ENCODE measurements around the gene RNF212B. TPM values are rescaled to one million over a fixed set of nuclear protein-coding genes. Genes with fewer than 3 reads are reported as not detected.

The RNF212B gene
- total and polyA plus RNA-seq, 2 of the 13 experiments (the other 11 are each of a cell fraction or from before 2014, with no cell fraction given), result 0.05 TPM; not detected in 1

GRCh38 chr14:23286020-23286901 lies 48.5 kb downstream of the RNF212B start, which contains the start of gene HOMEZ (continued):
- TF ChIP-seq ATF2 (CRISPR knock-in tag; IDR thresholded peaks at IDR 0.05), result peak; percentile 35
- TF ChIP-seq, protein P1, sequence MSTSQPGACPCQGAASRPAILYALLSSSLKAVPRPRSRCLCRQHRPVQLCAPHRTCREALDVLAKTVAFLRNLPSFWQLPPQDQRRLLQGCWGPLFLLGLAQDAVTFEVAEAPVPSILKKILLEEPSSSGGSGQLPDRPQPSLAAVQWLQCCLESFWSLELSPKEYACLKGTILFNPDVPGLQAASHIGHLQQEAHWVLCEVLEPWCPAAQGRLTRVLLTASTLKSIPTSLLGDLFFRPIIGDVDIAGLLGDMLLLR (CRISPR knock-in tag; IDR thresholded peaks at IDR 0.05), result peak; percentile 91
- TF ChIP-seq ZKSCAN1 (IDR thresholded peaks at IDR 0.05; ENCODE audit: low read length), result no peak
- TF ChIP-seq ZNF121 (CRISPR knock-in tag; IDR thresholded peaks at IDR 0.05), result peak; percentile 93
- TF ChIP-seq SRSF9 (IDR thresholded peaks at IDR 0.05; ENCODE audit: borderline replicate concordance, insufficient read depth, low read depth, low read length, poor library complexity, severe bottlenecking), result no peak
- peak; percentile 93 for TF ChIP-seq ZNF687 (CRISPR knock-in tag; IDR thresholded peaks at IDR 0.05)
- no peak for TF ChIP-seq ZNF256 (CRISPR knock-in tag; conservative IDR thresholded peaks at IDR 0.05)
- TF ChIP-seq CREB1 (IDR thresholded peaks at IDR 0.05), result peak; percentile 90
- no peak for TF ChIP-seq CREB1 (CRISPR knock-in tag; IDR thresholded peaks at IDR 0.05)
- TF ChIP-seq NFE2 (CRISPR knock-in tag; IDR thresholded peaks at IDR 0.05), result no peak
- TF ChIP-seq SIX1 (CRISPR knock-in tag; IDR thresholded peaks at IDR 0.05; ENCODE audit: borderline replicate concordance), result peak; percentile 73
- TF ChIP-seq PHF5A (CRISPR knock-in tag; IDR thresholded peaks at IDR 0.05; ENCODE audit: low read depth, unreplicated experiment), result peak; percentile 63
- no peak for TF ChIP-seq SMARCE1 (IDR thresholded peaks at IDR 0.05; ENCODE audit: borderline replicate concordance)
- TF ChIP-seq ZNF10 (CRISPR knock-in tag; IDR thresholded peaks at IDR 0.05; ENCODE audit: borderline replicate concordance, low read depth), result no peak
- TF ChIP-seq HOXA3 (CRISPR knock-in tag; IDR thresholded peaks at IDR 0.05), result peak; percentile 83
- no peak; the same call in 1 of the 2 replicates for TF ChIP-seq GFI1 (CRISPR knock-in tag; IDR thresholded peaks at IDR 0.05; ENCODE audit: borderline replicate concordance)
- TF ChIP-seq, protein P2, sequence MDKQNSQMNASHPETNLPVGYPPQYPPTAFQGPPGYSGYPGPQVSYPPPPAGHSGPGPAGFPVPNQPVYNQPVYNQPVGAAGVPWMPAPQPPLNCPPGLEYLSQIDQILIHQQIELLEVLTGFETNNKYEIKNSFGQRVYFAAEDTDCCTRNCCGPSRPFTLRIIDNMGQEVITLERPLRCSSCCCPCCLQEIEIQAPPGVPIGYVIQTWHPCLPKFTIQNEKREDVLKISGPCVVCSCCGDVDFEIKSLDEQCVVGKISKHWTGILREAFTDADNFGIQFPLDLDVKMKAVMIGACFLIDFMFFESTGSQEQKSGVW (CRISPR knock-in tag; IDR thresholded peaks at IDR 0.05; ENCODE audit: borderline replicate concordance), result no peak; the same call in 1 of the 2 replicates
- TF ChIP-seq, protein P3, sequence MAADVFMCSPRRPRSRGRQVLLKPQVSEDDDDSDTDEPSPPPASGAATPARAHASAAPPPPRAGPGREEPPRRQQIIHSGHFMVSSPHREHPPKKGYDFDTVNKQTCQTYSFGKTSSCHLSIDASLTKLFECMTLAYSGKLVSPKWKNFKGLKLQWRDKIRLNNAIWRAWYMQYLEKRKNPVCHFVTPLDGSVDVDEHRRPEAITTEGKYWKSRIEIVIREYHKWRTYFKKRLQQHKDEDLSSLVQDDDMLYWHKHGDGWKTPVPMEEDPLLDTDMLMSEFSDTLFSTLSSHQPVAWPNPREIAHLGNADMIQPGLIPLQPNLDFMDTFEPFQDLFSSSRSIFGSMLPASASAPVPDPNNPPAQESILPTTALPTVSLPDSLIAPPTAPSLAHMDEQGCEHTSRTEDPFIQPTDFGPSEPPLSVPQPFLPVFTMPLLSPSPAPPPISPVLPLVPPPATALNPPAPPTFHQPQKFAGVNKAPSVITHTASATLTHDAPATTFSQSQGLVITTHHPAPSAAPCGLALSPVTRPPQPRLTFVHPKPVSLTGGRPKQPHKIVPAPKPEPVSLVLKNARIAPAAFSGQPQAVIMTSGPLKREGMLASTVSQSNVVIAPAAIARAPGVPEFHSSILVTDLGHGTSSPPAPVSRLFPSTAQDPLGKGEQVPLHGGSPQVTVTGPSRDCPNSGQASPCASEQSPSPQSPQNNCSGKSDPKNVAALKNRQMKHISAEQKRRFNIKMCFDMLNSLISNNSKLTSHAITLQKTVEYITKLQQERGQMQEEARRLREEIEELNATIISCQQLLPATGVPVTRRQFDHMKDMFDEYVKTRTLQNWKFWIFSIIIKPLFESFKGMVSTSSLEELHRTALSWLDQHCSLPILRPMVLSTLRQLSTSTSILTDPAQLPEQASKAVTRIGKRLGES (CRISPR knock-in tag; IDR thresholded peaks at IDR 0.05; ENCODE audit: borderline replicate concordance), result no peak
- TF ChIP-seq ZNF431 (CRISPR knock-in tag; IDR thresholded peaks at IDR 0.05; ENCODE audit: borderline replicate concordance, low read depth), result peak; percentile 85; the same call in 1 of the 2 replicates

All from HepG2 (cell line).